G401 (cell line): ENCODE measurements around the gene NIT1. TPM values are rescaled to one million over a fixed set of nuclear protein-coding genes. Genes with fewer than 3 reads are reported as not detected.

ENCODE experiments used
- DNase-seq: peaks from one replicate; pipeline ENCODE4 v3.0.0-alpha.2; 2015; ENCODE audit warnings: low spot score
- in situ Hi-C: cut with HindIII; loops from 2 replicates; pipeline ENCODE4 v1.10.0; 2016; ENCODE audit warnings: low sequenced_read_pairs, mixed read lengths
- total RNA-seq: library from RNA; depleted of rRNA; stranded (reverse); fragments of >200 nt; shearing (Covaris generic); gene quantifications from 2 replicates; pipeline ENCODE4 v1.2.3, GENCODE V29; 2014

Gene NIT1
- total RNA-seq, 1 experiment from 2014 or later: 22.3 TPM

DNA sequence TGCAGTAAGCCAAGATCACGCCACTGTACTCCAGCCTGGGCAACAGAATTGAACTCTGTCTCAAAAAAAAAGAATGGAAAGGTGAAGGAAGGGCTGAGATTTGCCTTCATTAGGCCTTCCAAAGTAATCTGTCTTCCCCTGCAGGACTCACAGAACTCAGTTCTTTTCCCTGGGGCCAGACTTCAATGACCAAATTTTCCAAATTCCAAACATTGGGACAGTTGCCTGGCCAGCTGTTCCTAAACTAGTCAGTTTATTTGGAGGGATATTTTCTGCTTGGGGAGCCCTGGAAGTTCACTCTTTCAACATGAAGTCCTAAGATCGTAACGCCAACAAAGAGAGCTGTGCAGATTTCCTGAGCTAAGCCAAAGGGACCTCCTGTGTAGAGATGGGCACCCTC lies 20.0 kb downstream of the NIT1 start:
- DNase-seq: no peak
- in situ Hi-C loops: no loop called here

DNA sequence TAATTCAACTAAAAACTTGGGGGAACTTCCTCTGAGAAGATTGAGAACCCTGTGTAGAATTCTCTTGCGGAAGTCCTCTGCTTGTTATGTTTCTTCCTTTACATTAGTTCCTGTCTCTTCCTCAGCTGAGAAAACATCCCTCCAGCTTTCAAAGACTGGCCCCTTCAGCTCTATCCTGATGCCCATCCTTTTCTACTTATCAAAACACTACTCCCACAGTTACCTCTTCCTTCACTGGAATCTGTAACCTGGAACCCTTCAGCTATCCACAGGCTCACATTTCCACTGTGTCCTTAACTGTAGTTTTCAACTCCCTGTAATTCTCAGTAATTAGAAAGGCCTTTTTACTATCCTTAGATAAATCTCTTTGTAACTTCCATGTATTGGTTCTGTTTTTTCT lies 20.5 kb downstream of the NIT1 start:
- in situ Hi-C loops: no loop called here
- DNase-seq: no peak

DNA sequence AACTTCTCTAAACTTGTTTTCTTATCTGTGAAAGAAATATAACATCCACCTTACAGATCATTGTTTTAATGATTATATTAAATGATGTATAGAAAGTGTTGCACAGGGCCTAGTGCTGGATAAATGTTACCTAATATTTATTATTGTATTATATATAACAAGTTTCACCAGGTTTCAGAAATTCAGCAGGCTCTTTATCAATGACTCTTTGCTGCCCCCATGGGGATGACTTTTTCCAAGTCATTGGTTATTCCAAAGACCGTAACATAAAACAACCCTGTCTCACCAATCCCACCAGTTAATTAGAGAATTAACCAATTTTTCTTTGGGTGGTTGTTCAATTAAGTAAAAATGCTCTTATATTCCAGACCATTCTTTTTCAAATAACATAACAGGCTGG lies 21.9 kb downstream of the NIT1 start:
- in situ Hi-C loops: loop anchor here (10.0 kb wide), 1 partner anchor 95 kb away; the partner anchor contains the start of gene USF1
- peak; percentile 27 for DNase-seq

- in situ Hi-C loops: loop anchor here (10.0 kb wide), 1 partner anchor 96 kb away; the partner anchor contains the start of gene USF1
- no peak for DNase-seq
These were observed 23.0 kb downstream of the NIT1 start for GRCh38 chr1:161140755-161141400.

- in situ Hi-C loops: loop anchor here (10.0 kb wide), 1 partner anchor 101 kb away; the partner anchor contains the start of gene USF1
- DNase-seq: no peak
These were observed 27.9 kb downstream of the NIT1 start for GRCh38 chr1:161145832-161146231.

- no peak for DNase-seq
- in situ Hi-C loops: no loop called here
These were observed 35.3 kb downstream of the NIT1 start for GRCh38 chr1:161153176-161153575.

GRCh38 chr1:161153682-161154337 lies 35.9 kb downstream of the NIT1 start, which contains the start of gene UFC1:
Gene UFC1 (plus strand): TSS chr1:161153978. CDS start chr1:161153998, 20 bp downstream.
- peak; percentile 93 for DNase-seq
- in situ Hi-C loops: no loop called here

DNA sequence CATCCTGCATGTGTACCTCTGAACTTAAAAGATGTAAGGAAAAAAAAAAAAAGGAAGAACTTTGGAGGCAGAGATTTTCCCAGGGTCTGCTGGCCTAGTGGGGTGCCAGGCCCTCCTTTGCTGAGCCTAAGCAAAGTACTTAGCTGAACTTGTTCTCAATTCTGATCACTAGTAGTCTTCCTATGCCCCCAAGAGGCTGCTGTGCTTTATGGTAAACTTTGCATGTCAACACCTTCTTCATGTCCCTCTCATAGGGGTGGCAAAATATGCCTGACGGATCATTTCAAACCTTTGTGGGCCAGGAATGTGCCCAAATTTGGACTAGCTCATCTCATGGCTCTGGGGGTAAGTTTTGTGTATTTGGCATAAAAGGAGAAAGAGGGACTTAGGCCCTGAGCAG lies 40.0 kb downstream of the NIT1 start:
- in situ Hi-C loops: no loop called here
- no peak for DNase-seq

DNA sequence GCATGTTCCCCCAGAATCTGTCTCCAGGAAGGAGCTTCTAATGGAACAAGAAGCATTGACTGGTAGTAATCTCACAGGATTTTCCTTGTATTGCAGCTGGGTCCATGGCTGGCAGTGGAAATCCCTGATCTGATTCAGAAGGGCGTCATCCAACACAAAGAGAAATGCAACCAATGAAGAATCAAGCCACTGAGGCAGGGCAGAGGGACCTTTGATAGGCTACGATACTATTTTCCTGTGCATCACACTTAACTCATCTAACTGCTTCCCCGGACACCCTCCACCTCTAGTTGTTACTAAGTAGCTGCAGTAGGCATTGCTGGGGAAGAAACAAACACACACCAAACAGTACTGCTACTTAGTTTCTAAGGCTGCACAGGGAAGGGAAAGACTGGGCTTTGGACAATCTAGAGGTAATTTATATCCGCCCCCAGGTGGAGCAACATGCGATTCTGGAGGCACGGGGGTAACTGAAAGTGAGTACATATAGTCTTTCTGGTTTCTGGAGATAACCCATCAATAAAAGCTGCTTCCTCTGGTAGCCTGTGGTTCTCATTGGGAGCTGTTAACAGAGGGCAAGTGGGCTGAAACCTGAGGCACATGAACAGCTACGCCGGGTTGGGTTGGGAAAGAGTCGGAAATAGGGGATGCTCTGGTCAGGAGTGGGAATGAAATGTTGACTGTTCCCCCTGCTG lies 40.6 kb downstream of the NIT1 start:
- DNase-seq: no peak
- in situ Hi-C loops: no loop called here

GRCh38 chr1:161159087-161159912 lies 41.4 kb downstream of the NIT1 start, which contains the start of gene USP21:
Gene USP21 (plus strand): TSS chr1:161159500. CDS start chr1:161160641, 1,141 bp downstream.
- in situ Hi-C loops: no loop called here
- peak; percentile 94 for DNase-seq

GRCh38 chr1:161159913-161160243 lies 42.0 kb downstream of the NIT1 start:
- DNase-seq: no peak
- in situ Hi-C loops: no loop called here

- no peak for DNase-seq
- in situ Hi-C loops: no loop called here
These were observed 42.8 kb downstream of the NIT1 start for GRCh38 chr1:161160671-161161145.

- in situ Hi-C loops: no loop called here
- DNase-seq: no peak
These were observed 43.7 kb downstream of the NIT1 start for GRCh38 chr1:161161652-161162051.

DNA sequence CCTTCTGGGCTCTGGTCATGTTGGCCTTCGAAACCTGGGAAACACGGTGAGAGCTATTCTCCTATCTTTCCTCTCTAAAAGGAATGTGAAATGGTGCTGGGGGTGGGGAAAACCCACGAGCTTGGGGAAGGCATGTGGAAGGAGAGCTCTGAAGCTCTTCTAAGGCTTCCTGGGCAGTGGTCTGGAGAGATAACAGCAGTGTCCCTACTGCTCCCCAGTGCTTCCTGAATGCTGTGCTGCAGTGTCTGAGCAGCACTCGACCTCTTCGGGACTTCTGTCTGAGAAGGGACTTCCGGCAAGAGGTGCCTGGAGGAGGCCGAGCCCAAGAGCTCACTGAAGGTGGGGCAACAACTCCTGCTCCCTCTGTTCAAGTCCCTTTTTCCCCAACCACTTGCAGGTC lies 44.1 kb downstream of the NIT1 start:
- no peak for DNase-seq
- in situ Hi-C loops: no loop called here

- no peak for DNase-seq
- in situ Hi-C loops: no loop called here
These were observed 44.9 kb downstream of the NIT1 start for GRCh38 chr1:161162806-161163205.

GRCh38 chr1:161163793-161164192 lies 45.9 kb downstream of the NIT1 start:
- DNase-seq: no peak
- in situ Hi-C loops: no loop called here

DNA sequence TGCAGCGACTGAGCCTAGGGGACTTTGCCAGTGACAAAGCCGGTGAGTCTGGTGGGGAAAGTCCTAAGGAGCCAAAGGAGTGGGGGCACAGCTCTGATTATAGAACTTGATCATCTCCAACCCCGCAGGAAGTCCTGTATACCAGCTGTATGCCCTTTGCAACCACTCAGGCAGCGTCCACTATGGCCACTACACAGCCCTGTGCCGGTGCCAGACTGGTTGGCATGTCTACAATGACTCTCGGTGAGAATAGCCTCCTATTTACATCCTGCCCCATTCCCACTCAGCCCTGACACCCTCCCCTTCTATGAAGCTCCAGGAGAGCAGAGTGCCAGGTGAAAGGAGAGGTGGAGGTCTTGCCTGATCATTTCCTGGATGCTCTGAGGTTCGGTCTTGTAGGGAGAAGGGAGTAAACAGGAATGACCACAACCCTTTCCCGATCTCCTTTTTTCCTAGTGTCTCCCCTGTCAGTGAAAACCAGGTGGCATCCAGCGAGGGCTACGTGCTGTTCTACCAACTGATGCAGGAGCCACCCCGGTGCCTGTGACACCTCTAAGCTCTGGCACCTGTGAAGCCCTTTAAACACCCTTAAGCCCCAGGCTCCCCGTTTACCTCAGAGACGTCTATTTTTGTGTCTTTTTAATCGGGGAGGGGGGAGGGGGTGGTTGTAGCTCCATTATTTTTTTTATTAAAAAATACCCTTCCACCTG lies 47.2 kb downstream of the NIT1 start:
- in situ Hi-C loops: no loop called here

GRCh38 chr1:161165742-161166668 lies 48.1 kb downstream of the NIT1 start, which contains the start of gene PPOX:
Gene PPOX (plus strand): TSS chr1:161166426. CDS start chr1:161166848, 422 bp downstream.
- peak; percentile 99 for DNase-seq
- in situ Hi-C loops: no loop called here

More for the DNA sequence above, 47.2 kb downstream of the NIT1 start:
- peak; percentile 26 for DNase-seq
